Uterus (tissue), 2 donors: ENCODE measurements around the gene DTX2.

ENCODE experiments used
- CTCF ChIP-seq, 4 experiments: fragments of 200-600 bp in 2 of 4; fragments of 450-650 bp in 2 of 4; sonication (generic) in 2 of 4; IDR thresholded peaks; one replicate each; pipeline ENCODE4 v1.5.1; 2016 to 2019; ENCODE audit warnings: antibody characterized with exemption in 4 of 4, mild to moderate bottlenecking in 2 of 4, moderate library complexity in 1 of 4
- POLR2A ChIP-seq, 2 donors: fragments of 450-650 bp; IDR thresholded peaks; one replicate each; pipeline ENCODE4 v1.6.1; 2016; ENCODE audit warnings: antibody characterized with exemption in 2 of 2, mild to moderate bottlenecking in 1 of 2, moderate library complexity in 1 of 2

GRCh38 chr7:76506081-76506440 lies 44.6 kb downstream of the DTX2 start:
- TF ChIP-seq CTCF (IDR thresholded peaks at IDR 0.05) (no peak), POLR2A (IDR thresholded peaks at IDR 0.05) (no peak)
